HEK293T (cell line): Measurements from ENCODE around the gene TTLL6.

Experiments used
- CTCF ChIA-PET: fragments of 350-600 bp; formaldehyde crosslinking; extraction: SDS; loops from one replicate; lab custom pipeline; 2021; ENCODE audit warnings: antibody characterized with exemption, inconsistent platforms; lab: Yijun Ruan, JAX
- POLR2A ChIA-PET: fragments of 350-600 bp; formaldehyde crosslinking; extraction: SDS; loops from one replicate; lab custom pipeline; 2020; ENCODE audit warnings: antibody characterized with exemption, inconsistent platforms; lab: Yijun Ruan, JAX
- DNase-seq: peaks from one replicate; pipeline ENCODE4 v3.0.0; 2012; ENCODE audit warnings: mixed read lengths; ENCODE audit errors: extremely low spot score
- ARNT ChIP-seq: fragments of 450-650 bp; IDR thresholded peaks from 2 replicates; pipeline ENCODE4 v1.6.1; 2017; ENCODE audit warnings: mild to moderate bottlenecking
- BHLHE40 ChIP-seq: fragments of 450-650 bp; IDR thresholded peaks from 2 replicates; pipeline ENCODE4 v1.6.1; 2016; ENCODE audit warnings: mild to moderate bottlenecking, moderate library complexity, borderline replicate concordance
- CTBP1 ChIP-seq: fragments of 450-650 bp; IDR thresholded peaks from 2 replicates; pipeline ENCODE4 v1.6.1; 2016; ENCODE audit warnings: borderline replicate concordance
- ELF4 ChIP-seq: fragments of 450-650 bp; IDR thresholded peaks from 2 replicates; pipeline ENCODE4 v1.6.1; 2017; ENCODE audit warnings: antibody characterized with exemption
- FOXA1 ChIP-seq: fragments of 450-650 bp; IDR thresholded peaks from 2 replicates; pipeline ENCODE4 v1.6.1; 2016; ENCODE audit warnings: mild to moderate bottlenecking
- FOXK2 ChIP-seq: fragments of 450-650 bp; IDR thresholded peaks from 2 replicates; pipeline ENCODE4 v1.6.1; 2016; ENCODE audit warnings: mild to moderate bottlenecking
- FOXM1 ChIP-seq: fragments of 450-650 bp; IDR thresholded peaks from 2 replicates; pipeline ENCODE4 v1.6.1; 2017; ENCODE audit warnings: mild to moderate bottlenecking, borderline replicate concordance
- HDGF ChIP-seq: fragments of 450-650 bp; IDR thresholded peaks from 2 replicates; pipeline ENCODE4 v1.6.1; 2017; ENCODE audit warnings: antibody characterized with exemption, borderline replicate concordance
- L3MBTL2 ChIP-seq: fragments of 450-650 bp; conservative IDR thresholded peaks from 2 replicates; pipeline ENCODE4 v1.6.1; 2016; ENCODE audit warnings: mild to moderate bottlenecking
- LEF1 ChIP-seq: fragments of 450-650 bp; IDR thresholded peaks from 2 replicates; pipeline ENCODE4 v1.6.1; 2017; ENCODE audit warnings: mild to moderate bottlenecking, borderline replicate concordance
- NFRKB ChIP-seq: fragments of 450-650 bp; IDR thresholded peaks from 2 replicates; pipeline ENCODE4 v1.6.1; 2016; ENCODE audit warnings: mild to moderate bottlenecking, moderate library complexity
- PKNOX1 ChIP-seq: fragments of 450-650 bp; IDR thresholded peaks from 2 replicates; pipeline ENCODE4 v1.6.1; 2016
- SP1 ChIP-seq: fragments of 450-650 bp; IDR thresholded peaks from 2 replicates; pipeline ENCODE4 v1.6.1; 2017
- SUZ12 ChIP-seq: fragments of 450-650 bp; IDR thresholded peaks from 2 replicates; pipeline ENCODE4 v1.6.1; 2016; ENCODE audit warnings: mild to moderate bottlenecking
- TARDBP ChIP-seq: fragments of 450-650 bp; IDR thresholded peaks from 2 replicates; pipeline ENCODE4 v1.6.1; 2016
- ZNF384 ChIP-seq: fragments of 450-650 bp; IDR thresholded peaks from 2 replicates; pipeline ENCODE4 v1.6.1; 2016

Gene TTLL6

GRCh38 chr17:48729335-48730239 is 87.4 kb downstream of the TTLL6 start:
- POLR2A ChIA-PET, result interaction anchor here (0.9 to 3.3 kb wide), 13 partner anchors 8 to 178 kb away, joined by 3 to 58 read pairs (median 7); partner anchors contain the start of gene UBE2Z
- CTCF ChIA-PET, result interaction anchor here (1.1 to 2.0 kb wide), 3 partner anchors 14 to 76 kb away, joined by 4 to 9 read pairs (median 4); no protein-coding TSS in a partner anchor
- peak; percentile 42 for DNase-seq
- TF ChIP-seq FOXK2, result no peak
- TF ChIP-seq TARDBP, result no peak
- TF ChIP-seq BHLHE40, result no peak
- TF ChIP-seq HDGF, result no peak
- no peak for TF ChIP-seq SUZ12

GRCh38 chr17:48728232-48729231 is 88.5 kb downstream of the TTLL6 start, which contains the start of gene HOXB13:
TSS of gene HOXB13 (minus strand) at chr17:48728750. CDS start at chr17:48728593, 157 bp downstream.
- peak; percentile 84 for DNase-seq
- TF ChIP-seq CTBP1 (peak; percentile 88), TARDBP (peak; percentile 78), PKNOX1 (peak; percentile 75), L3MBTL2 (peak; percentile 79), FOXM1 (no peak)
- ChIA-PET CTCF (interaction anchor here (0.6 to 2.0 kb wide), 16 partner anchors 9 to 156 kb away, joined by 3 to 10 read pairs (median 4); no protein-coding TSS in a partner anchor), POLR2A (interaction anchor here (0.7 to 3.3 kb wide), 28 partner anchors 10 to 546 kb away, joined by 3 to 58 read pairs (median 4); partner anchors contain the start of genes HOXB9 and UBE2Z)

GRCh38 chr17:48727415-48728175 is 89.4 kb downstream of the TTLL6 start:
- no peak for DNase-seq
- ChIA-PET CTCF (interaction anchor here (0.6 to 2.0 kb wide), 7 partner anchors 49 to 403 kb away, joined by 3 to 10 read pairs (median 5); no protein-coding TSS in a partner anchor), POLR2A (interaction anchor here (0.8 to 3.3 kb wide), 8 partner anchors 9 to 180 kb away, joined by 3 to 58 read pairs (median 6); partner anchors contain the start of gene UBE2Z)
- TF ChIP-seq SP1 (no peak), ARNT (no peak), TARDBP (no peak), NFRKB (no peak), FOXM1 (no peak), CTBP1 (no peak), FOXA1 (no peak), LEF1 (no peak), L3MBTL2 (no peak), FOXK2 (no peak), HDGF (no peak), ELF4 (no peak), BHLHE40 (no peak)

- CTCF ChIA-PET, result interaction anchor here (0.6 to 4.1 kb wide), 5 partner anchors 46 to 157 kb away, joined by 4 to 66 read pairs (median 4); no protein-coding TSS in a partner anchor
- no peak for DNase-seq
- POLR2A ChIA-PET, result interaction anchor here (0.8 to 3.3 kb wide), 3 partner anchors 8 to 62 kb away, joined by 3 to 58 read pairs (median 6); no protein-coding TSS in a partner anchor
- TF ChIP-seq L3MBTL2, result no peak
- no peak for TF ChIP-seq SUZ12
- no peak for TF ChIP-seq ARNT
- no peak for TF ChIP-seq NFRKB
- TF ChIP-seq ZNF384, result no peak
- no peak for TF ChIP-seq BHLHE40
- TF ChIP-seq SP1, result no peak
- TF ChIP-seq FOXA1, result no peak
- TF ChIP-seq LEF1, result no peak
- TF ChIP-seq ELF4, result no peak
- TF ChIP-seq TARDBP, result no peak
- no peak for TF ChIP-seq HDGF
- TF ChIP-seq FOXK2, result no peak
- no peak for TF ChIP-seq FOXM1
- TF ChIP-seq PKNOX1, result no peak
- TF ChIP-seq CTBP1, result no peak
These were observed 90.1 kb downstream of the TTLL6 start for GRCh38 chr17:48726916-48727286.

GRCh38 chr17:48726114-48726915 is 90.7 kb downstream of the TTLL6 start:
- no peak for TF ChIP-seq L3MBTL2
- no peak for TF ChIP-seq SUZ12
- no peak for TF ChIP-seq LEF1
- no peak for TF ChIP-seq BHLHE40
- TF ChIP-seq PKNOX1, result no peak
- TF ChIP-seq CTBP1, result no peak
- no peak for TF ChIP-seq FOXA1
- CTCF ChIA-PET, result interaction anchor here (0.6 to 4.1 kb wide), 4 partner anchors 45 to 153 kb away, joined by 4 to 66 read pairs (median 14); no protein-coding TSS in a partner anchor

More at GRCh38 chr17:48726114-48726915, 90.7 kb downstream of the TTLL6 start:
- POLR2A ChIA-PET, result interaction anchor here (1.2 kb wide), 1 partner anchor 63 kb away, joined by 6 read pairs; no protein-coding TSS in a partner anchor
- no peak for DNase-seq
